ENCODE measurements around the gene RNASEH1. TPM values are rescaled to one million over a fixed set of nuclear protein-coding genes. Genes with fewer than 3 reads are reported as not detected.

The RNASEH1 gene
- total RNA-seq, 1 donor = 39.4 TPM

DNA sequence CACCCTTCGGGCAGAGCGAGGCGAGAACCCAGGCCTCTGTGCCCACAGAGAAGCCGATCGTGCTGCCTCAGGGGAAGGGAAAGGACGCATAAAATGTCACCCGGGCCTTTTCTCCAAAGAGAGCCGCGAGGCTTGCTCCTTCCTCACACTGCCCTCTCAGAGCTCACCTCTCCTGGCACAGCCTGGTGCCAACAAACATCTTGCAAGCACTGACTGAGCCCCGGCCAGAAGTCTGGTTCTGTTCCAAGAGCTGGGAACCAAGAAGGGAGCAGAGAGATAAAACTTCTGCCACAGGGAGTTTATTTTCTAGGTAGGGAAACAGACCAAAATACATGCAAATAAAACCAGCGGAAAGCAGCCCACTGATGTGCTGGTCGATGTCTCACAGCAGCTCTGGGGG, 25.2 kb downstream of the RNASEH1 start:
- no peak overlapping the region for H3K4me2 ChIP-seq (ENCODE audit: insufficient read depth, low read length)
- no peak overlapping the region for H3K27ac ChIP-seq (ENCODE audit: low read depth, low read length)
- TF ChIP-seq, protein P1, sequence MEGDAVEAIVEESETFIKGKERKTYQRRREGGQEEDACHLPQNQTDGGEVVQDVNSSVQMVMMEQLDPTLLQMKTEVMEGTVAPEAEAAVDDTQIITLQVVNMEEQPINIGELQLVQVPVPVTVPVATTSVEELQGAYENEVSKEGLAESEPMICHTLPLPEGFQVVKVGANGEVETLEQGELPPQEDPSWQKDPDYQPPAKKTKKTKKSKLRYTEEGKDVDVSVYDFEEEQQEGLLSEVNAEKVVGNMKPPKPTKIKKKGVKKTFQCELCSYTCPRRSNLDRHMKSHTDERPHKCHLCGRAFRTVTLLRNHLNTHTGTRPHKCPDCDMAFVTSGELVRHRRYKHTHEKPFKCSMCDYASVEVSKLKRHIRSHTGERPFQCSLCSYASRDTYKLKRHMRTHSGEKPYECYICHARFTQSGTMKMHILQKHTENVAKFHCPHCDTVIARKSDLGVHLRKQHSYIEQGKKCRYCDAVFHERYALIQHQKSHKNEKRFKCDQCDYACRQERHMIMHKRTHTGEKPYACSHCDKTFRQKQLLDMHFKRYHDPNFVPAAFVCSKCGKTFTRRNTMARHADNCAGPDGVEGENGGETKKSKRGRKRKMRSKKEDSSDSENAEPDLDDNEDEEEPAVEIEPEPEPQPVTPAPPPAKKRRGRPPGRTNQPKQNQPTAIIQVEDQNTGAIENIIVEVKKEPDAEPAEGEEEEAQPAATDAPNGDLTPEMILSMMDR (IDR thresholded peaks at IDR 0.05; ENCODE audit: extremely low read depth, low read depth, low read length) = no peak
- no peaks in the 10 kb centered on the region for H3K79me2 ChIP-seq (ENCODE audit: insufficient read depth, low read length)
- no peak overlapping the region for H3K4me3 ChIP-seq (ENCODE audit: insufficient read depth, low read length)
- H3K36me3 ChIP-seq (ENCODE audit: insufficient read depth, low read length) = peaks cover 7% of the 10 kb centered on the region
- H3K9me3 ChIP-seq (ENCODE audit: low read depth, low read length) = no peaks in the 10 kb centered on the region
- no peak overlapping the region for H2AFZ ChIP-seq (ENCODE audit: low read length)
- H3K4me1 ChIP-seq (ENCODE audit: insufficient read depth, low read length) = peaks cover 18% of the 10 kb centered on the region
- H3K27me3 ChIP-seq (ENCODE audit: insufficient read depth, low read length) = no peaks in the 10 kb centered on the region
- H4K20me1 ChIP-seq (ENCODE audit: insufficient read depth, low read length) = no peaks in the 10 kb centered on the region
- no peak for DNase-seq (ENCODE audit: insufficient read length, low spot score, missing footprints)

DNA sequence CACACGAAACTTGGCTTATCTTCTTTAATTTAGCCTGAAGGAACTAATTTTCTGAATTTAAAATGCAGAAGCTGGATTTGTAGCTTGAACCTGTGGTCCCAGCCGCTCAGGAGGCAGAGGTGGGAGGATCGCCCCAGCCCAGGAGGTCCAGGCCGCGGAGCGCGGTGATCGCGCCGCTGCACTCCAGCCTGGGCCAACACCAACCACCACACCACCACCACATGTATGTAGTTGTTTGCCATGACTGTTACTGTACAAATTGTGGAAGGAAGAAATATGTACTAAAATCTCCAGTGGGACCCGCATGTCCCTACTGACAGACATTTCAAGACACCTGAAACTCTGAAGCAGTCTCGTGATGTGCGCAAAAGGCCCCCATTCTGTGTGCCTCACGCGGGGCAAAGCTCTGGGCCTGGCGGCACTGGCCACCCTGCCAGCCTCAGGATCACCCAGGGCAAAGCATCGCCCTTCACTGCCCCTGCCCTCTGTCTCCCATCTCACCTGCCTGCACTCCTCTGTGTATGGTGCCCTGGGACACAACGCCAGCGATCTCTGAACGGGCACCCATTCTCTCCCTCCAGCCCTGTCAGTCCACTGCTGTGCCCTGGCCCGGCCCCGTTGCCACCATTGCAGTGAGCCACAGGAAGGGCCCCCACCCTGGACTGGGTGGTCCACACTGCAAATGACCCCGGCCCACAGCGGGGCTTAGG, 28.7 kb downstream of the RNASEH1 start:
- H4K20me1 ChIP-seq (ENCODE audit: insufficient read depth, low read length) = no peaks in the 10 kb centered on the region
- no peak overlapping the region for H2AFZ ChIP-seq (ENCODE audit: low read length)
- no peaks in the 10 kb centered on the region for H3K9me3 ChIP-seq (ENCODE audit: low read depth, low read length)
- no peak overlapping the region for H3K27ac ChIP-seq (ENCODE audit: low read depth, low read length)
- TF ChIP-seq, protein P1 (IDR thresholded peaks at IDR 0.05; ENCODE audit: extremely low read depth, low read depth, low read length) = no peak
- DNase-seq (ENCODE audit: insufficient read length, low spot score, missing footprints) = no peak
- H3K79me2 ChIP-seq (ENCODE audit: insufficient read depth, low read length) = no peaks in the 10 kb centered on the region
- H3K4me3 ChIP-seq (ENCODE audit: insufficient read depth, low read length) = no peak overlapping the region
- no peak overlapping the region for H3K4me2 ChIP-seq (ENCODE audit: insufficient read depth, low read length)
- peaks cover 7% of the 10 kb centered on the region for H3K36me3 ChIP-seq (ENCODE audit: insufficient read depth, low read length)
- H3K27me3 ChIP-seq (ENCODE audit: insufficient read depth, low read length) = no peaks in the 10 kb centered on the region
- H3K4me1 ChIP-seq (ENCODE audit: insufficient read depth, low read length) = peaks cover 6% of the 10 kb centered on the region

DNA sequence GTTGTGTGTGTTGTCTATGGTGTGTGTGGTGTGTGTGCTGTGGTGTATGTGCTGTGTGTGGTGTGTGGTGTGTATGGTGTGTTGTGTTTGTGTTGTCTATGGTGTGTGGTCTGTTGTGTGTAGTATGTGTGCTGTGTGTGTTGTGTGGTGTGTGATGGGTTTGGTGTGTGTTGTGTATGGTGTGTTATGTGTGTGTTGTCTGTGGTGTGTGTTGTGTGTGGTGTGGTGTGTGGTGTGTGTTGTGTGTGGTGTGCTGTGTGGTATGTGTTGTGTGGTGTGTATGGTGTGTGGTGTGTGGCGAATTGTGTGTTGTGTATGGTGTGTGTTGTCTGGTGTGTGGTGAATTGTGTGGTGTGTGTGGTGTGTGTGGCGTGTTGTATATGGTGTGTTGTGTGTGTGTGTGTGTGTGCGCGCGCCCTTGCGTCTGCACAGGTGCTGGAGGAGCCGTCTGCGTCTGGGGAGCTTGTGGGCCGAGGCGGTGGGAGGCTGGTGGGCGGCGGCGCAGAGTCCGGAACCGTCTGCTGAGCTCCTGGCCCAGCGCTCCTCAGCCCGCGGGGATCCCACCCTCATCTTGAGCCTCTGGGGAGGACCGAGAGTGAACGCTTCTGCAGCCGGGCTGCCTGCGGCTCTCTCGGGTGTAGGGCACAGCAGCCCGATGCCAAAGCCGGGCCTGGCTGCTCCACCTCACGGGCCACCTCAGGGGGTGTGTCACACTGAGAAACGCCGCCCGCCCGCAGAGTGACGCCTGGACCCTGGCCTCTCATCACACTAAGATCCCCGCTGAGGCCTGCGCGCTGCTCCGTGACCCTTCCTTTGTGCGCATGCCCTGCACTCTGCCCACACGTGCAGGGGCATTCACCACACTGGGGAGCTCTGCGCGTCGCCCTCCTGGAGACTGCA, 30.0 kb downstream of the RNASEH1 start:
- Histone ChIP-seq H3K4me2 (ENCODE audit: insufficient read depth, low read length) (no peak overlapping the region), H3K4me3 (ENCODE audit: insufficient read depth, low read length) (no peak overlapping the region), H3K79me2 (ENCODE audit: insufficient read depth, low read length) (no peaks in the 10 kb centered on the region), H4K20me1 (ENCODE audit: insufficient read depth, low read length) (no peaks in the 10 kb centered on the region), H3K36me3 (ENCODE audit: insufficient read depth, low read length) (no peaks in the 10 kb centered on the region), H3K27me3 (ENCODE audit: insufficient read depth, low read length) (no peaks in the 10 kb centered on the region), H3K27ac (ENCODE audit: low read depth, low read length) (no peak overlapping the region), H2AFZ (ENCODE audit: low read length) (no peak overlapping the region), H3K9me3 (ENCODE audit: low read depth, low read length) (no peaks in the 10 kb centered on the region), H3K4me1 (ENCODE audit: insufficient read depth, low read length) (peaks cover 16% of the 10 kb centered on the region)
- DNase-seq (ENCODE audit: insufficient read length, low spot score, missing footprints) = no peak
- TF ChIP-seq, protein P1 (IDR thresholded peaks at IDR 0.05; ENCODE audit: extremely low read depth, low read depth, low read length) = no peak

DNA sequence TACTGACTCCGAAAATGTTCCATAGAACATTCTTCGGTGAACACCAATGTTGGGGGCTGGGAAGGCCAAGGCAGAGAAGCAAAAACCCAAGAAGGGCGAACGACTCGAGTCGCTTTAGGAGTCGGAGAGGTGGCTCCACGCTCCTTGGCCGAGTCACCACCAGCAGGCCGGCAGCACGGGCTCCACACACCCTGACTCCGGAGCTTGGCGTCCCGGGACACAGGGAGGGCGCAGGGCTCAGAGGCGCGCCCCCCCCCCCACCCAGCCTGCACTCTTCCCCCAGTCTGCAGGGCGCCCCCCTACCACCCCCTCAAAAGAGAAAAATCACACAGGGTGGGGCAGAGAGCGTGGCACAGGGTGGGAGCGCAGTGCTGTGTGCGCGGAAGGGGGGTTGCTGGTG, 31.3 kb downstream of the RNASEH1 start:
- H3K4me1 ChIP-seq (ENCODE audit: insufficient read depth, low read length) = peaks cover 17% of the 10 kb centered on the region
- no peak overlapping the region for H3K27ac ChIP-seq (ENCODE audit: low read depth, low read length)
- no peak overlapping the region for H2AFZ ChIP-seq (ENCODE audit: low read length)
- no peak overlapping the region for H3K4me2 ChIP-seq (ENCODE audit: insufficient read depth, low read length)
- H3K9me3 ChIP-seq (ENCODE audit: low read depth, low read length) = no peaks in the 10 kb centered on the region
- no peak overlapping the region for H3K4me3 ChIP-seq (ENCODE audit: insufficient read depth, low read length)
- no peaks in the 10 kb centered on the region for H4K20me1 ChIP-seq (ENCODE audit: insufficient read depth, low read length)
- H3K36me3 ChIP-seq (ENCODE audit: insufficient read depth, low read length) = no peaks in the 10 kb centered on the region
- TF ChIP-seq, protein P1 (IDR thresholded peaks at IDR 0.05; ENCODE audit: extremely low read depth, low read depth, low read length) = no peak
- H3K79me2 ChIP-seq (ENCODE audit: insufficient read depth, low read length) = no peaks in the 10 kb centered on the region
- DNase-seq (ENCODE audit: insufficient read length, low spot score, missing footprints) = no peak
- H3K27me3 ChIP-seq (ENCODE audit: insufficient read depth, low read length) = no peaks in the 10 kb centered on the region
